ENCODE data around the gene SOCS1.

Gene SOCS1

GRCh38 chr16:11268921-11269375, 12.9 kb upstream of the SOCS1 start, which contains the start of gene TNP2:
Gene TNP2 (minus strand): TSS chr16:11269325. CDS start chr16:11269262, 63 bp downstream.
- peaks cover 5 to 20% (median 14%) of the 10 kb centered on the region in 10 experiments for H3K4me1 ChIP-seq
- H3K9ac ChIP-seq: no peak within 1 kb of the TSS
- H3K36me3 ChIP-seq: no peaks in the 10 kb centered on the region
- no peaks in the 10 kb centered on the region for H4K20me1 ChIP-seq
- H3K27me3 ChIP-seq: no peaks in the 10 kb centered on the region
- no peak for TF ChIP-seq Cebpa-rat (IDR thresholded peaks at IDR 0.05)
- no peaks in the 10 kb centered on the region for H3K9me3 ChIP-seq (replicated peaks in 1 of 11)
- no peak within 1 kb of the TSS for H3K27ac ChIP-seq
- H3K4me3 ChIP-seq: no peak within 1 kb of the TSS
- H3K4me2 ChIP-seq: no peak within 1 kb of the TSS

- no peaks in the 10 kb centered on the region for H4K20me1 ChIP-seq
- no peak for TF ChIP-seq Cebpa-rat (IDR thresholded peaks at IDR 0.05)
- H3K36me3 ChIP-seq: no peaks in the 10 kb centered on the region
These were observed 9.1 kb upstream of the SOCS1 start for GRCh38 chr16:11265124-11265523.

GRCh38 chr16:11264155-11264832, 8.3 kb upstream of the SOCS1 start:
- H3K4me3 ChIP-seq: no peak overlapping the region
- peak overlapping the region in 1 of 11 experiments; percentile 37; a peak in 1 of 22 replicates for H3K9ac ChIP-seq
- peak overlapping the region; percentile 24 to 64 (median 57) for H3K4me2 ChIP-seq
- H3K27me3 ChIP-seq: no peaks in the 10 kb centered on the region
- H4K20me1 ChIP-seq: no peaks in the 10 kb centered on the region
- H3K4me1 ChIP-seq: peaks cover 18 to 31% (median 27%) of the 10 kb centered on the region in 10 experiments
- TF ChIP-seq Cebpa-rat (IDR thresholded peaks at IDR 0.05): no peak
- no peaks in the 10 kb centered on the region for H3K9me3 ChIP-seq (replicated peaks in 1 of 11)
- H3K36me3 ChIP-seq: no peaks in the 10 kb centered on the region
- peak overlapping the region in 4 of 11 experiments; percentile 19 to 49 (median 37); a peak in 2 of 22 replicates for H3K27ac ChIP-seq

More at GRCh38 chr16:11265124-11265523, 9.1 kb upstream of the SOCS1 start:
- Histone ChIP-seq H3K9me3 (replicated peaks in 1 of 11) (no peaks in the 10 kb centered on the region), H3K4me2 (peak overlapping the region in 1 of 11 experiments; percentile 37; a peak in 1 of 22 replicates), H3K27me3 (no peaks in the 10 kb centered on the region), H3K4me1 (peaks cover 16 to 28% (median 24%) of the 10 kb centered on the region in 10 experiments), H3K4me3 (no peak overlapping the region), H3K9ac (no peak overlapping the region), H3K27ac (no peak overlapping the region)

- no peaks in the 10 kb centered on the region for H3K27me3 ChIP-seq
- peak overlapping the region in 2 of 11 experiments; percentile 21 to 37; a peak in 2 of 22 replicates for H3K9ac ChIP-seq
- H3K27ac ChIP-seq: peak overlapping the region in 4 of 11 experiments; percentile 19 to 49 (median 37); a peak in 4 of 22 replicates
- H4K20me1 ChIP-seq: no peaks in the 10 kb centered on the region
- peak overlapping the region; percentile 24 to 64 (median 57) for H3K4me2 ChIP-seq
- H3K36me3 ChIP-seq: no peaks in the 10 kb centered on the region
- H3K4me1 ChIP-seq: peaks cover 24 to 36% (median 33%) of the 10 kb centered on the region in 10 experiments
- H3K4me3 ChIP-seq: no peak overlapping the region
- no peaks in the 10 kb centered on the region for H3K9me3 ChIP-seq (replicated peaks in 1 of 11)
- no peak for TF ChIP-seq Cebpa-rat (IDR thresholded peaks at IDR 0.05)
These were observed 7.7 kb upstream of the SOCS1 start for GRCh38 chr16:11263737-11264136.

GRCh38 chr16:11262915-11263314, 6.9 kb upstream of the SOCS1 start:
- no peak overlapping the region for H3K4me3 ChIP-seq
- H3K4me1 ChIP-seq: peaks cover 32 to 44% (median 40%) of the 10 kb centered on the region in 10 experiments
- H3K9me3 ChIP-seq (replicated peaks in 1 of 11): no peaks in the 10 kb centered on the region
- H3K27me3 ChIP-seq: no peaks in the 10 kb centered on the region
- TF ChIP-seq Cebpa-rat (IDR thresholded peaks at IDR 0.05): no peak
- H3K4me2 ChIP-seq: peak overlapping the region in 4 of 11 experiments; percentile 58 to 64 (median 62); a peak in 7 of 22 replicates
- no peak overlapping the region for H3K27ac ChIP-seq
- no peaks in the 10 kb centered on the region for H4K20me1 ChIP-seq
- H3K36me3 ChIP-seq: no peaks in the 10 kb centered on the region
- H3K9ac ChIP-seq: no peak overlapping the region

GRCh38 chr16:11260596-11260966, 4.6 kb upstream of the SOCS1 start:
- H4K20me1 ChIP-seq: peaks cover 0 to 4% (median under 1%) of the 10 kb centered on the region in 11 experiments; a peak in 10 of 22 replicates
- no peaks in the 10 kb centered on the region for H3K9me3 ChIP-seq (replicated peaks in 1 of 11)
- H3K27me3 ChIP-seq: peaks cover 0 to under 1% (median 0%) of the 10 kb centered on the region in 11 experiments; a peak in 2 of 22 replicates
- TF ChIP-seq Cebpa-rat (IDR thresholded peaks at IDR 0.05): no peak
- H3K9ac ChIP-seq: no peak overlapping the region
- no peaks in the 10 kb centered on the region for H3K36me3 ChIP-seq
- H3K4me3 ChIP-seq: no peak overlapping the region
- peaks cover 32 to 57% (median 51%) of the 10 kb centered on the region in 10 experiments for H3K4me1 ChIP-seq
- H3K4me2 ChIP-seq: no peak overlapping the region
- H3K27ac ChIP-seq: no peak overlapping the region

- Histone ChIP-seq H3K27me3 (peaks cover 0 to 7% (median 0%) of the 10 kb centered on the region in 11 experiments; a peak in 8 of 22 replicates), H3K9ac (no peak overlapping the region), H3K9me3 (replicated peaks in 1 of 11) (no peaks in the 10 kb centered on the region), H3K4me2 (peak overlapping the region; percentile 61 to 100 (median 78); a peak in 18 of 22 replicates), H3K36me3 (no peaks in the 10 kb centered on the region; a peak in 1 of 22 replicates), H4K20me1 (peaks cover 0 to 10% (median 7%) of the 10 kb centered on the region in 11 experiments; a peak in 15 of 22 replicates), H3K4me1 (peaks cover 28 to 61% (median 55%) of the 10 kb centered on the region in 10 experiments), H3K4me3 (no peak overlapping the region), H3K27ac (0 out of 22 replicates have a peak overlapping the region, but pooled peaks of 1 of the 11 experiments have one; percentile 18)
- TF ChIP-seq Cebpa-rat (IDR thresholded peaks at IDR 0.05): no peak
These were observed 3.9 kb upstream of the SOCS1 start for GRCh38 chr16:11259655-11260595.

- H3K9me3 ChIP-seq (replicated peaks in 1 of 11): no peaks in the 10 kb centered on the region
- peaks cover 0 to 21% (median 18%) of the 10 kb centered on the region in 11 experiments; a peak in 18 of 22 replicates for H4K20me1 ChIP-seq
- peak overlapping the region in 9 of 11 experiments; percentile 1 to 57 (median 18); a peak in 9 of 22 replicates for H3K9ac ChIP-seq
- peak overlapping the region in 5 of 11 experiments; percentile 2 to 32 (median 18); a peak in 6 of 22 replicates for H3K27ac ChIP-seq
- H3K27me3 ChIP-seq: peaks cover 0 to 12% (median 0%) of the 10 kb centered on the region in 11 experiments; a peak in 8 of 22 replicates
- no peak for TF ChIP-seq Cebpa-rat (IDR thresholded peaks at IDR 0.05)
- H3K4me3 ChIP-seq: no peak overlapping the region
- H3K36me3 ChIP-seq: peaks cover 0 to 7% (median 0%) of the 10 kb centered on the region in 11 experiments; a peak in 2 of 22 replicates
- peak overlapping the region; percentile 61 to 100 (median 78) for H3K4me2 ChIP-seq
- H3K4me1 ChIP-seq: peaks cover 27 to 63% (median 58%) of the 10 kb centered on the region in 10 experiments
These were observed 2.8 kb upstream of the SOCS1 start for GRCh38 chr16:11258553-11259492.
